MM.1S (cell line): ENCODE measurements around the gene MTMR12.

Experiments used
- DNase-seq: peaks from one replicate; pipeline ENCODE4 v3.0.0-alpha.2; 2015
- H2AFZ ChIP-seq: fragments of 300-600 bp; sonication (generic); 2 replicates; pipeline ENCODE4 v1.6.0; 2016; ENCODE audit warnings: antibody characterized with exemption, low read length
- H3F3A ChIP-seq: fragments of 300-600 bp; sonication (generic); 2 replicates; pipeline ENCODE4 v1.6.1; 2016; ENCODE audit warnings: mild to moderate bottlenecking, antibody characterized with exemption, low read length, moderate library complexity, mixed read lengths; ENCODE audit not compliant: insufficient read depth
- H3K27ac ChIP-seq: fragments of 300-600 bp; sonication (generic); 2 replicates; pipeline ENCODE4 v1.5.1; 2016; ENCODE audit warnings: mild to moderate bottlenecking, low read length
- H3K27me3 ChIP-seq: fragments of 300-600 bp; sonication (generic); replicated peaks from 2 replicates; pipeline ENCODE4 v1.6.0; 2016; ENCODE audit warnings: low read length; ENCODE audit not compliant: insufficient read depth
- H3K36me3 ChIP-seq: fragments of 300-600 bp; sonication (generic); replicated peaks from 2 replicates; pipeline ENCODE4 v1.6.1; 2016; ENCODE audit warnings: mild to moderate bottlenecking, low read length, mixed read lengths; ENCODE audit not compliant: insufficient read depth
- H3K4me1 ChIP-seq: fragments of 300-600 bp; sonication (generic); 2 replicates; pipeline ENCODE4 v1.6.1; 2016; ENCODE audit warnings: low read length, mixed read lengths
- H3K4me2 ChIP-seq: fragments of 300-600 bp; sonication (generic); 2 replicates; pipeline ENCODE4 v1.6.0; 2016; ENCODE audit warnings: low read depth, low read length
- H3K4me3 ChIP-seq: fragments of 300-600 bp; sonication (generic); 2 replicates; pipeline ENCODE4 v1.5.1; 2016; ENCODE audit warnings: low read length, mixed read lengths
- H3K79me2 ChIP-seq: fragments of 300-600 bp; sonication (generic); 2 replicates; pipeline ENCODE4 v1.6.1; 2016; ENCODE audit warnings: mixed run types, low read length, mixed read lengths
- H3K9ac ChIP-seq: fragments of 300-600 bp; sonication (generic); 2 replicates; pipeline ENCODE4 v1.6.1; 2016; ENCODE audit warnings: low read length, mixed read lengths
- H3K9me2 ChIP-seq: fragments of 300-600 bp; sonication (generic); replicated peaks from 2 replicates; pipeline ENCODE4 v1.6.1; 2016; ENCODE audit warnings: mild to moderate bottlenecking, low read length, mixed read lengths; ENCODE audit not compliant: insufficient read depth
- H3K9me3 ChIP-seq: fragments of 300-600 bp; sonication (generic); replicated peaks from 2 replicates; pipeline ENCODE4 v1.6.1; 2016; ENCODE audit warnings: mild to moderate bottlenecking, low read length, mixed read lengths; ENCODE audit not compliant: insufficient read depth
- H4K20me1 ChIP-seq: fragments of 300-600 bp; sonication (generic); 2 replicates; pipeline ENCODE4 v1.6.1; 2016; ENCODE audit warnings: mild to moderate bottlenecking, low read length, moderate library complexity, mixed read lengths; ENCODE audit not compliant: insufficient read depth
- EZH2 ChIP-seq: fragments of 300-600 bp; sonication (generic); optimal IDR thresholded peaks from 2 replicates; pipeline ENCODE3; 2017; ENCODE audit warnings: low read depth, mild to moderate bottlenecking, antibody characterized with exemption, low read length, mixed read lengths
- EZH2phosphoT487 ChIP-seq: fragments of 300-600 bp; sonication (generic); IDR thresholded peaks from 2 replicates; pipeline ENCODE4 v1.6.1; 2018; ENCODE audit warnings: antibody characterized with exemption, low read length
- TF ChIP-seq, protein P1 (sequence below): fragments of 300-600 bp; sonication (generic); IDR thresholded peaks from 2 replicates; pipeline ENCODE4 v1.5.1; 2016; ENCODE audit warnings: antibody characterized with exemption, low read length, mixed read lengths

Gene MTMR12

DNA sequence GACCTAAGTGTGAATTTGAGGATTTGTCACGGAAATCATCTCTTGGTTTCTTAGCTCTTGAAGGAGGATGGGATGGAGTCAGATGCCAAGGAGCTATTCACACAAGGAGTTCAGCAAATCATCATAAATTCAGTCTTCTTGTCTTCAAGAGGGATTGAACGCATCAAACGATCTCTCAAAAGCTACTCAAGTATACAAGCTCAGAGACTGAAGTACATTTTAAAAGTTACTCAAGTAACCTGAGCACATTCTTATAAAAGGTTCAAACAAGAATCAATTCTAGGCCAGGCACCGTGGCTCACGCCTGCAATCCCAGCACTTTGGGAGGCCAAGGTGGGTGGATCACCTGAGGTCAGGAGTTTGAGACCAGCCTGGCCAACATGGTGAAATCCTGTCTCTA, 117.5 kb downstream of the MTMR12 start:
- H3F3A ChIP-seq, result no peaks in the 10 kb centered on the region
- no peaks in the 10 kb centered on the region for H4K20me1 ChIP-seq
- H3K9me3 ChIP-seq, result no peaks in the 10 kb centered on the region
- no peak for DNase-seq
- H3K36me3 ChIP-seq, result no peaks in the 10 kb centered on the region
- H3K4me2 ChIP-seq, result no peak overlapping the region
- no peaks in the 10 kb centered on the region for H3K9me2 ChIP-seq
- H3K4me1 ChIP-seq, result no peaks in the 10 kb centered on the region
- no peak overlapping the region for H2AFZ ChIP-seq
- no peak for TF ChIP-seq EZH2
- no peak for TF ChIP-seq EZH2phosphoT487
- TF ChIP-seq, protein P1, sequence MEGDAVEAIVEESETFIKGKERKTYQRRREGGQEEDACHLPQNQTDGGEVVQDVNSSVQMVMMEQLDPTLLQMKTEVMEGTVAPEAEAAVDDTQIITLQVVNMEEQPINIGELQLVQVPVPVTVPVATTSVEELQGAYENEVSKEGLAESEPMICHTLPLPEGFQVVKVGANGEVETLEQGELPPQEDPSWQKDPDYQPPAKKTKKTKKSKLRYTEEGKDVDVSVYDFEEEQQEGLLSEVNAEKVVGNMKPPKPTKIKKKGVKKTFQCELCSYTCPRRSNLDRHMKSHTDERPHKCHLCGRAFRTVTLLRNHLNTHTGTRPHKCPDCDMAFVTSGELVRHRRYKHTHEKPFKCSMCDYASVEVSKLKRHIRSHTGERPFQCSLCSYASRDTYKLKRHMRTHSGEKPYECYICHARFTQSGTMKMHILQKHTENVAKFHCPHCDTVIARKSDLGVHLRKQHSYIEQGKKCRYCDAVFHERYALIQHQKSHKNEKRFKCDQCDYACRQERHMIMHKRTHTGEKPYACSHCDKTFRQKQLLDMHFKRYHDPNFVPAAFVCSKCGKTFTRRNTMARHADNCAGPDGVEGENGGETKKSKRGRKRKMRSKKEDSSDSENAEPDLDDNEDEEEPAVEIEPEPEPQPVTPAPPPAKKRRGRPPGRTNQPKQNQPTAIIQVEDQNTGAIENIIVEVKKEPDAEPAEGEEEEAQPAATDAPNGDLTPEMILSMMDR, result no peak
- H3K27ac ChIP-seq, result no peak overlapping the region
- H3K27me3 ChIP-seq, result no peaks in the 10 kb centered on the region
- H3K79me2 ChIP-seq, result no peaks in the 10 kb centered on the region
- H3K4me3 ChIP-seq, result no peak overlapping the region
- H3K9ac ChIP-seq, result no peak overlapping the region

DNA sequence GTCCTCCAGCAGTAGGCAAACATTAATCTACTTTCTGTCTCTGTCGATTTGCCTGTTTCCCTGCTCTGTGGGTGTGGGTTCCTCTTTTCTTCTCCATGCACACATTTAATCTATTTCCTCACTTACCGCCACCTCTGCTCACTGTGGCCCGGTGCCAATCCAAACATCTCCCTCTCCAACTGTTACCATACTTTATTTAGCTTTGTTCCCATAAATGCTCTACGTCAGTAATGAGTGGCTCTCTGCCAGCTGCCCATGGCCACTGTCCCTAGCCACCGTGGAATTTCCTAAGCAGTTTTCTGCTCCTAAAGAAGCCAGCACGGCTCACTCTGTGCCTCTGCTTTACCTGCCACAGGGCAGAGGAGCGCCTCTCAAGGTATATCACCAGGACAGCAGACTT, 119.1 kb downstream of the MTMR12 start:
- H3K9me2 ChIP-seq, result no peaks in the 10 kb centered on the region
- DNase-seq, result no peak
- H3K27ac ChIP-seq, result no peak overlapping the region
- H3K9ac ChIP-seq, result no peak overlapping the region
- H3K4me3 ChIP-seq, result no peak overlapping the region
- no peak overlapping the region for H3K4me2 ChIP-seq
- no peaks in the 10 kb centered on the region for H3K27me3 ChIP-seq
- H4K20me1 ChIP-seq, result no peaks in the 10 kb centered on the region
- no peaks in the 10 kb centered on the region for H3K9me3 ChIP-seq
- TF ChIP-seq EZH2 (no peak), EZH2phosphoT487 (no peak)
- TF ChIP-seq, protein P1, result no peak
- H3K4me1 ChIP-seq, result no peaks in the 10 kb centered on the region
- no peak overlapping the region for H2AFZ ChIP-seq
- H3K79me2 ChIP-seq, result no peaks in the 10 kb centered on the region
- no peaks in the 10 kb centered on the region for H3K36me3 ChIP-seq
- no peaks in the 10 kb centered on the region for H3F3A ChIP-seq

DNA sequence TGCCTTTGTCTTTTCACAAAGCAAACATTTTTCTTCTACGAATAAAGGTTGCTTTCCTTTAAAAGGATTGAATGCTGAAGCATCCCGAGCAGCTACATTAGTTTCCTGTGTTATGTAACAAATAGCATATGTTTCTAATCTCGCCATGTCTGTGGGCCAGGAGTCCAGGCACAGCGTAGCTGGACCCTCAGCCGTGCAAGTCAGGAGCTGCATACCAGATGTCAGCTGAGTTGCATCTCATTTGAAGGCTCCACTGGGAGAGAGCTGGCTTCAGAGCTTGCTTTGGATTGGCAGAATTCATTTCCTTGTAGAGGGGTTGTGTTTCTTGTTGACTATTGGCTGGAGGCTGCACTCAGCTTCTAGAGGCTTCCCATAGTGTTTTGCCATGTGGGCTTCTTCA, 122.6 kb downstream of the MTMR12 start:
- no peak for TF ChIP-seq EZH2
- TF ChIP-seq EZH2phosphoT487, result no peak
- TF ChIP-seq, protein P1, result no peak
- H3K27me3 ChIP-seq, result no peaks in the 10 kb centered on the region
- no peak overlapping the region for H3K4me2 ChIP-seq
- H3K9ac ChIP-seq, result no peak overlapping the region
- H4K20me1 ChIP-seq, result no peaks in the 10 kb centered on the region
- no peak overlapping the region for H2AFZ ChIP-seq
- no peaks in the 10 kb centered on the region for H3K9me2 ChIP-seq
- H3K4me1 ChIP-seq, result no peaks in the 10 kb centered on the region
- H3K79me2 ChIP-seq, result no peaks in the 10 kb centered on the region
- no peak for DNase-seq
- no peak overlapping the region for H3K27ac ChIP-seq
- H3K9me3 ChIP-seq, result no peaks in the 10 kb centered on the region
- H3K36me3 ChIP-seq, result no peaks in the 10 kb centered on the region
- no peak overlapping the region for H3K4me3 ChIP-seq
- H3F3A ChIP-seq, result no peaks in the 10 kb centered on the region
